Activated CD4-positive, alpha-beta T cell treated with anti-CD3 and anti-CD28 coated beads, Interleukin-2, amount 50 U/mL, for 24 hours (primary cell): Measurements from ENCODE around the gene CYP26A1.
"Not testable (repeated sequence)": the region's sequence is repeated elsewhere in the genome, so short reads cannot be mapped to it uniquely, and the experiment has no call there.

Experiments used
- DNase-seq, 2 donors: peaks; one replicate each; pipeline ENCODE4 v3.0.0-alpha.2; 2020; ENCODE audit warnings: low read depth in 1 of 2, low spot score in 1 of 2

Gene CYP26A1

GRCh38 chr10:93077860-93078337 lies 4.2 kb downstream of the CYP26A1 start:
- DNase-seq = no peak

- DNase-seq = no peak
These were observed 6.1 kb downstream of the CYP26A1 start for GRCh38 chr10:93079663-93080349.

GRCh38 chr10:93080350-93081046 lies 6.8 kb downstream of the CYP26A1 start:
- DNase-seq = peak in 1 of 2 donors; percentile 33

GRCh38 chr10:93081318-93081717 lies 7.6 kb downstream of the CYP26A1 start:
- DNase-seq = no peak

GRCh38 chr10:93081834-93082233 lies 8.1 kb downstream of the CYP26A1 start:
- no peak for DNase-seq

GRCh38 chr10:93083743-93084539 lies 10.2 kb downstream of the CYP26A1 start:
- no peak for DNase-seq

- no peak for DNase-seq
These were observed 11.7 kb downstream of the CYP26A1 start for GRCh38 chr10:93085272-93085859.

GRCh38 chr10:93086289-93086688 lies 12.6 kb downstream of the CYP26A1 start:
- DNase-seq = no peak

GRCh38 chr10:93087846-93088245 lies 14.2 kb downstream of the CYP26A1 start:
- no peak for DNase-seq

- DNase-seq = no peak
These were observed 14.8 kb downstream of the CYP26A1 start for GRCh38 chr10:93088466-93088865.

- DNase-seq = no peak
These were observed 16.9 kb downstream of the CYP26A1 start for GRCh38 chr10:93090619-93091018.

GRCh38 chr10:93091960-93092359 lies 18.3 kb downstream of the CYP26A1 start:
- no peak for DNase-seq

- DNase-seq = no peak
These were observed 21.5 kb downstream of the CYP26A1 start for GRCh38 chr10:93095225-93095624.

- no peak for DNase-seq
These were observed 23.2 kb downstream of the CYP26A1 start for GRCh38 chr10:93096901-93097300.

GRCh38 chr10:93097386-93097785 lies 23.7 kb downstream of the CYP26A1 start:
- DNase-seq = no peak

- no peak for DNase-seq
These were observed 25.1 kb downstream of the CYP26A1 start for GRCh38 chr10:93098816-93099215.

GRCh38 chr10:93099670-93100069 lies 26.0 kb downstream of the CYP26A1 start:
- no peak for DNase-seq

- DNase-seq = not testable (repeated sequence)
These were observed 27.5 kb downstream of the CYP26A1 start for GRCh38 chr10:93101148-93101547.

- DNase-seq = no peak
These were observed 30.3 kb downstream of the CYP26A1 start for GRCh38 chr10:93103953-93104352.

GRCh38 chr10:93106631-93107072 lies 33.0 kb downstream of the CYP26A1 start:
- DNase-seq = no peak

- DNase-seq = no peak
These were observed 36.9 kb downstream of the CYP26A1 start for GRCh38 chr10:93110472-93111146.
